SK-N-SH (cell line): ENCODE data around the gene CDK5RAP2. TPM values are rescaled to one million over a fixed set of nuclear protein-coding genes. Genes with fewer than 3 reads are reported as not detected.

ENCODE experiments used
- CTCF ChIA-PET: fragments of 300-600, 350-600 bp; formaldehyde crosslinking; extraction: SDS; loops from one replicate; lab custom pipeline; 2021; lab: Yijun Ruan, JAX
- POLR2A ChIA-PET: fragments of 350-600 bp; sonication (Branson Sonifier 250); formaldehyde crosslinking; extraction: SDS; loops from one replicate; lab custom pipeline; 2020; ENCODE audit warnings: antibody characterized with exemption, inconsistent platforms; lab: Yijun Ruan, JAX
- DNase-seq: peaks from one replicate; pipeline ENCODE4 v3.0.0; 2012
- H2AFZ ChIP-seq: fragments of 200-600 bp; sonication (generic); 2 replicates; pipeline ENCODE4 v1.8.1; 2016; ENCODE audit warnings: antibody characterized with exemption, mild to moderate bottlenecking, low read depth
- H3F3A ChIP-seq: fragments of 200-600 bp; sonication (generic); replicated peaks from 2 replicates; pipeline ENCODE3; 2016; ENCODE audit warnings: antibody characterized with exemption, mild to moderate bottlenecking; ENCODE audit not compliant: insufficient read depth
- H3K27ac ChIP-seq, 2 experiments: fragments of 200-500 bp in 1 of 2; fragments of 200-600 bp in 1 of 2; sonication (Bioruptor generic) in 1 of 2; sonication (generic), shearing (Covaris generic) in 1 of 2; 2 replicates each; pipeline versions ENCODE4 v1.5.1 to v1.6.1; 2014 to 2016; ENCODE audit warnings: low read depth in 2 of 2, inconsistent platforms in 1 of 2, low read length in 1 of 2, mild to moderate bottlenecking in 1 of 2, mixed read lengths in 1 of 2
- H3K27me3 ChIP-seq: fragments of 200-600 bp; sonication (generic), shearing (Covaris generic); 2 replicates; pipeline ENCODE4 v1.6.1; 2016; ENCODE audit warnings: mixed run types; ENCODE audit not compliant: insufficient read depth
- H3K36me3 ChIP-seq, 2 experiments: fragments of 200-500 bp in 1 of 2; fragments of 200-600 bp in 1 of 2; sonication (Bioruptor generic) in 1 of 2; sonication (generic) in 1 of 2; replicated peaks in 1 of 2; 2 replicates each; pipeline versions ENCODE3 to v1.5.1; 2014 to 2016; ENCODE audit warnings: low read length in 1 of 2, mild to moderate bottlenecking in 1 of 2; ENCODE audit not compliant: insufficient read depth in 2 of 2, control insufficient read depth in 1 of 2
- H3K4me1 ChIP-seq, 2 experiments: fragments of 200-500 bp in 1 of 2; fragments of 200-600 bp in 1 of 2; sonication (Bioruptor generic) in 1 of 2; sonication (generic), shearing (Covaris generic) in 1 of 2; 2 replicates each; pipeline versions ENCODE4 v1.5.1 to v1.6.1; 2014 to 2016; ENCODE audit warnings: low read depth in 1 of 2, low read length in 1 of 2, mixed run types in 1 of 2; ENCODE audit not compliant: insufficient read depth in 2 of 2, control insufficient read depth in 1 of 2
- H3K4me2 ChIP-seq: fragments of 200-600 bp; sonication (generic), shearing (Covaris generic); 2 replicates; pipeline ENCODE4 v1.6.1; 2017; ENCODE audit warnings: mixed run types
- H3K4me3 ChIP-seq, 2 experiments: fragments of 200-500 bp in 1 of 2; fragments of 200-600 bp in 1 of 2; sonication (Bioruptor generic) in 1 of 2; sonication (generic), shearing (Covaris generic) in 1 of 2; 2 replicates each; pipeline versions ENCODE4 v1.5.1 to v1.8.1; 2014 to 2016; ENCODE audit warnings: low read depth in 2 of 2, inconsistent platforms in 1 of 2, low read length in 1 of 2, mild to moderate bottlenecking in 1 of 2, mixed read lengths in 1 of 2, moderate library complexity in 1 of 2
- H3K79me2 ChIP-seq: fragments of 200-600 bp; sonication (generic); 2 replicates; pipeline ENCODE4 v1.8.1; 2017; ENCODE audit warnings: mild to moderate bottlenecking; ENCODE audit not compliant: insufficient read depth
- H3K9ac ChIP-seq: fragments of 200-600 bp; sonication (generic); 2 replicates; pipeline ENCODE4 v1.6.1; 2017; ENCODE audit warnings: mixed run types
- H3K9me2 ChIP-seq: fragments of 200-600 bp; sonication (generic); 2 replicates; pipeline ENCODE4 v1.6.1; 2017; ENCODE audit warnings: mixed run types
- H3K9me3 ChIP-seq: fragments of 200-600 bp; sonication (generic); 2 replicates; pipeline ENCODE4 v1.6.1; 2017; ENCODE audit warnings: mixed run types, mild to moderate bottlenecking, moderate library complexity
- H4K20me1 ChIP-seq: fragments of 200-600 bp; sonication (generic); 2 replicates; pipeline ENCODE4 v1.6.1; 2017; ENCODE audit warnings: mild to moderate bottlenecking, mixed run types; ENCODE audit not compliant: insufficient read depth
- CHD2 ChIP-seq: fragments of 150-350 bp; IDR thresholded peaks from 2 replicates; pipeline ENCODE4 v1.6.1; 2018; ENCODE audit warnings: low read length; ENCODE audit not compliant: partially characterized antibody
- SIN3A ChIP-seq: IDR thresholded peaks from 2 replicates; pipeline ENCODE4 v1.6.1; 2012; ENCODE audit warnings: low read depth, mild to moderate bottlenecking, low read length, moderate library complexity, borderline replicate concordance
- SMC3 ChIP-seq: IDR thresholded peaks from 2 replicates; pipeline ENCODE4 v1.6.1; 2012; ENCODE audit warnings: low read depth, low read length, improper control_type of control experiment
- polyA plus RNA-seq, 3 experiments: library from polyadenylated mRNA; depleted of rRNA; stranded (reverse); fragments of >200 nt; gene quantifications; 2 replicates each; pipeline ENCODE4 v1.2.3, GENCODE V29; 2012
- TF ChIP-seq, protein P1 (sequence below): fragments of 200-600 bp; sonication (generic); IDR thresholded peaks from 2 replicates; pipeline ENCODE4 v1.6.1; 2017; ENCODE audit warnings: antibody characterized with exemption, mild to moderate bottlenecking, moderate library complexity
- TF ChIP-seq, protein P2 (sequence below): IDR thresholded peaks from 2 replicates; pipeline ENCODE4; 2012
- TF ChIP-seq, protein P3 (sequence below): IDR thresholded peaks from 2 replicates; pipeline ENCODE4 v1.6.1; 2012; ENCODE audit warnings: mild to moderate bottlenecking, low read depth, low read length, moderate library complexity

The CDK5RAP2 gene
- polyA plus RNA-seq, 1 of the 3 experiments (the other 2 are of a cell fraction) = 20.7 TPM

DNA sequence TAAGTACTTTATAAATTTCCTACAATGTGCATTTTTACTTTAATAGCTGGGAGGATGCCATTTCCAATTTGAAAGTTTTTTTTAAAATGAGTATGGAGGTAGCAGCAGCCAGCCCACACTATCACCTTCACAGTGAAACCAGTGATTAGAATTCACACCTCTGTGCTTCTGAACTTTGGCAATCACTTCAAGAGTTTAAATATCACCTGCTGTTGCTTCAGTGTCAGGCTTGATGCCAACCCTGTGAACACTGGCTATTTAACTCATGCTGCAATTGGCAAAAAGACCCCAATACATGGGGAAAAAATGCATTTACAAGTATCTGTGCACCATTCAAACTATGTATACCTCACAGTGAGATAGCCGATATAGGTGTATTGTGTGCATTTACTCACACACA is 57.4 kb downstream of the CDK5RAP2 start (continued):
- TF ChIP-seq, protein P1, sequence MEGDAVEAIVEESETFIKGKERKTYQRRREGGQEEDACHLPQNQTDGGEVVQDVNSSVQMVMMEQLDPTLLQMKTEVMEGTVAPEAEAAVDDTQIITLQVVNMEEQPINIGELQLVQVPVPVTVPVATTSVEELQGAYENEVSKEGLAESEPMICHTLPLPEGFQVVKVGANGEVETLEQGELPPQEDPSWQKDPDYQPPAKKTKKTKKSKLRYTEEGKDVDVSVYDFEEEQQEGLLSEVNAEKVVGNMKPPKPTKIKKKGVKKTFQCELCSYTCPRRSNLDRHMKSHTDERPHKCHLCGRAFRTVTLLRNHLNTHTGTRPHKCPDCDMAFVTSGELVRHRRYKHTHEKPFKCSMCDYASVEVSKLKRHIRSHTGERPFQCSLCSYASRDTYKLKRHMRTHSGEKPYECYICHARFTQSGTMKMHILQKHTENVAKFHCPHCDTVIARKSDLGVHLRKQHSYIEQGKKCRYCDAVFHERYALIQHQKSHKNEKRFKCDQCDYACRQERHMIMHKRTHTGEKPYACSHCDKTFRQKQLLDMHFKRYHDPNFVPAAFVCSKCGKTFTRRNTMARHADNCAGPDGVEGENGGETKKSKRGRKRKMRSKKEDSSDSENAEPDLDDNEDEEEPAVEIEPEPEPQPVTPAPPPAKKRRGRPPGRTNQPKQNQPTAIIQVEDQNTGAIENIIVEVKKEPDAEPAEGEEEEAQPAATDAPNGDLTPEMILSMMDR = no peak
- TF ChIP-seq SMC3 (no peak), CHD2 (no peak), SIN3A (no peak)
- TF ChIP-seq, protein P2, sequence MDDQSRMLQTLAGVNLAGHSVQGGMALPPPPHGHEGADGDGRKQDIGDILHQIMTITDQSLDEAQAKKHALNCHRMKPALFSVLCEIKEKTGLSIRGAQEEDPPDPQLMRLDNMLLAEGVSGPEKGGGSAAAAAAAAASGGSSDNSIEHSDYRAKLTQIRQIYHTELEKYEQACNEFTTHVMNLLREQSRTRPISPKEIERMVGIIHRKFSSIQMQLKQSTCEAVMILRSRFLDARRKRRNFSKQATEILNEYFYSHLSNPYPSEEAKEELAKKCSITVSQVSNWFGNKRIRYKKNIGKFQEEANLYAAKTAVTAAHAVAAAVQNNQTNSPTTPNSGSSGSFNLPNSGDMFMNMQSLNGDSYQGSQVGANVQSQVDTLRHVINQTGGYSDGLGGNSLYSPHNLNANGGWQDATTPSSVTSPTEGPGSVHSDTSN = no peak

DNA sequence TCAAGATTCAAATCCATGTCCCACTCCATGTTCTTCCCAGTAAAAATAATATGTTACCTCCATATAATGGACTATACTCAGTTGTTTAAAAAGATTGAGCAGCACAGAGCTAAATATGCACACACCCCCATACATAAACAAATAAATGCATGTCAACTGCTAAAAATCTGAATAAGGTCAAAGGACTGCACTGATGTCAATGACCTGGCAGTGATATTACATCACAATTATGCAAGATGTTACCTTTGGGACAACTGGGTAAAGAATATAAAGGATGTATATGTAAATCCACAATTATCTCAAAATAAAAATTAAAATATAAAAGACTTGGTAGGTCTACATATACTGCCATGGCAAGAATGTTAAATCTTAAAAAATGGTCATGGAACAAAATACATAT is 57.9 kb downstream of the CDK5RAP2 start:
- H3K4me1 ChIP-seq = no peaks in the 10 kb centered on the region
- CTCF ChIA-PET = no interaction called here

More for the DNA sequence above, 57.9 kb downstream of the CDK5RAP2 start:
- no peaks in the 10 kb centered on the region for H3K9me3 ChIP-seq
- POLR2A ChIA-PET = no interaction called here
- no peak for DNase-seq
- TF ChIP-seq, protein P3, sequence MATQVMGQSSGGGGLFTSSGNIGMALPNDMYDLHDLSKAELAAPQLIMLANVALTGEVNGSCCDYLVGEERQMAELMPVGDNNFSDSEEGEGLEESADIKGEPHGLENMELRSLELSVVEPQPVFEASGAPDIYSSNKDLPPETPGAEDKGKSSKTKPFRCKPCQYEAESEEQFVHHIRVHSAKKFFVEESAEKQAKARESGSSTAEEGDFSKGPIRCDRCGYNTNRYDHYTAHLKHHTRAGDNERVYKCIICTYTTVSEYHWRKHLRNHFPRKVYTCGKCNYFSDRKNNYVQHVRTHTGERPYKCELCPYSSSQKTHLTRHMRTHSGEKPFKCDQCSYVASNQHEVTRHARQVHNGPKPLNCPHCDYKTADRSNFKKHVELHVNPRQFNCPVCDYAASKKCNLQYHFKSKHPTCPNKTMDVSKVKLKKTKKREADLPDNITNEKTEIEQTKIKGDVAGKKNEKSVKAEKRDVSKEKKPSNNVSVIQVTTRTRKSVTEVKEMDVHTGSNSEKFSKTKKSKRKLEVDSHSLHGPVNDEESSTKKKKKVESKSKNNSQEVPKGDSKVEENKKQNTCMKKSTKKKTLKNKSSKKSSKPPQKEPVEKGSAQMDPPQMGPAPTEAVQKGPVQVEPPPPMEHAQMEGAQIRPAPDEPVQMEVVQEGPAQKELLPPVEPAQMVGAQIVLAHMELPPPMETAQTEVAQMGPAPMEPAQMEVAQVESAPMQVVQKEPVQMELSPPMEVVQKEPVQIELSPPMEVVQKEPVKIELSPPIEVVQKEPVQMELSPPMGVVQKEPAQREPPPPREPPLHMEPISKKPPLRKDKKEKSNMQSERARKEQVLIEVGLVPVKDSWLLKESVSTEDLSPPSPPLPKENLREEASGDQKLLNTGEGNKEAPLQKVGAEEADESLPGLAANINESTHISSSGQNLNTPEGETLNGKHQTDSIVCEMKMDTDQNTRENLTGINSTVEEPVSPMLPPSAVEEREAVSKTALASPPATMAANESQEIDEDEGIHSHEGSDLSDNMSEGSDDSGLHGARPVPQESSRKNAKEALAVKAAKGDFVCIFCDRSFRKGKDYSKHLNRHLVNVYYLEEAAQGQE = no peak
- H3K79me2 ChIP-seq = no peaks in the 10 kb centered on the region
- no peaks in the 10 kb centered on the region for H4K20me1 ChIP-seq
- H3K36me3 ChIP-seq = peaks cover 38 to 66% of the 10 kb centered on the region in 2 experiments
- peaks cover 2% of the 10 kb centered on the region for H3F3A ChIP-seq
- no peak overlapping the region for H3K9ac ChIP-seq
- H3K27me3 ChIP-seq = no peaks in the 10 kb centered on the region
- no peak overlapping the region for H2AFZ ChIP-seq
- no peak overlapping the region for H3K27ac ChIP-seq
- H3K4me2 ChIP-seq = no peak overlapping the region
- H3K9me2 ChIP-seq = no peaks in the 10 kb centered on the region
- no peak overlapping the region for H3K4me3 ChIP-seq
